Tibial nerve (tissue), 4 donors: ENCODE measurements around the gene MRPS7. TPM values are rescaled to one million over a fixed set of nuclear protein-coding genes. Genes with fewer than 3 reads are reported as not detected.

Experiments
- DNase-seq, 2 donors: peaks; one replicate each; pipeline ENCODE4 v3.0.0-alpha.2; 2019; ENCODE audit warnings: low spot score in 2 of 2
- H3K27ac ChIP-seq, 4 donors: fragments of 200-600 bp; sonication (generic) in 3 of 4; one replicate each; pipeline ENCODE4 v1.5.1; 2017 to 2019; ENCODE audit warnings: mild to moderate bottlenecking in 1 of 4
- H3K27me3 ChIP-seq, 2 donors: fragments of 200-600 bp; sonication (generic) in 1 of 2; one replicate each; pipeline versions ENCODE4 v1.5.1 to v1.6.0; 2017 to 2019
- H3K36me3 ChIP-seq, 3 donors: fragments of 200-600 bp; sonication (generic); one replicate each; pipeline ENCODE4 v1.5.1; 2018 to 2019
- H3K4me1 ChIP-seq, 4 donors: fragments of 200-600 bp; sonication (generic) in 3 of 4; one replicate each; pipeline ENCODE4 v1.5.1; 2017 to 2019
- H3K4me3 ChIP-seq, 4 donors: fragments of 200-600 bp; sonication (generic) in 3 of 4; one replicate each; pipeline ENCODE4 v1.5.1; 2017 to 2019; ENCODE audit warnings: mild to moderate bottlenecking in 1 of 4, moderate library complexity in 1 of 4
- H3K9me3 ChIP-seq, 4 donors: fragments of 200-600 bp; sonication (generic) in 3 of 4; one replicate each; pipeline ENCODE4 v1.5.1; 2017 to 2019
- CTCF ChIP-seq, 5 experiments: fragments of 200-600 bp in 3 of 5; fragments of 450-650 bp in 2 of 5; sonication (generic) in 3 of 5; IDR thresholded peaks; one replicate each; pipeline ENCODE4 v1.5.1; 2016 to 2019; ENCODE audit warnings: antibody characterized with exemption in 5 of 5, mild to moderate bottlenecking in 3 of 5, moderate library complexity in 2 of 5
- EP300 ChIP-seq, 2 donors: sonication (generic); formaldehyde crosslinking; IDR thresholded peaks; one replicate each; pipeline ENCODE4 v1.6.1; 2017; ENCODE audit warnings: antibody characterized with exemption in 2 of 2, mild to moderate bottlenecking in 1 of 2
- POLR2A ChIP-seq, 2 donors: fragments of 450-650 bp; IDR thresholded peaks; one replicate each; pipeline ENCODE4 v1.6.1; 2017; ENCODE audit warnings: antibody characterized with exemption in 2 of 2, mild to moderate bottlenecking in 2 of 2, moderate library complexity in 2 of 2
- WGBS, 2 donors: methylation state at CpG; one replicate each; pipeline ENCODE4 v1.1.5; 2018; 5-methylcytosine and 5-hydroxymethylcytosine counted together
- total RNA-seq, 4 donors: library from RNA; depleted of rRNA; stranded (reverse); fragments of >200 nt; gene quantifications; one replicate each; pipeline ENCODE4 v1.1.0, GENCODE V29; 2016

Gene MRPS7
- total RNA-seq, 4 donors from 2014 or later: 31.2 to 36.6 (median 33.6) TPM

DNA sequence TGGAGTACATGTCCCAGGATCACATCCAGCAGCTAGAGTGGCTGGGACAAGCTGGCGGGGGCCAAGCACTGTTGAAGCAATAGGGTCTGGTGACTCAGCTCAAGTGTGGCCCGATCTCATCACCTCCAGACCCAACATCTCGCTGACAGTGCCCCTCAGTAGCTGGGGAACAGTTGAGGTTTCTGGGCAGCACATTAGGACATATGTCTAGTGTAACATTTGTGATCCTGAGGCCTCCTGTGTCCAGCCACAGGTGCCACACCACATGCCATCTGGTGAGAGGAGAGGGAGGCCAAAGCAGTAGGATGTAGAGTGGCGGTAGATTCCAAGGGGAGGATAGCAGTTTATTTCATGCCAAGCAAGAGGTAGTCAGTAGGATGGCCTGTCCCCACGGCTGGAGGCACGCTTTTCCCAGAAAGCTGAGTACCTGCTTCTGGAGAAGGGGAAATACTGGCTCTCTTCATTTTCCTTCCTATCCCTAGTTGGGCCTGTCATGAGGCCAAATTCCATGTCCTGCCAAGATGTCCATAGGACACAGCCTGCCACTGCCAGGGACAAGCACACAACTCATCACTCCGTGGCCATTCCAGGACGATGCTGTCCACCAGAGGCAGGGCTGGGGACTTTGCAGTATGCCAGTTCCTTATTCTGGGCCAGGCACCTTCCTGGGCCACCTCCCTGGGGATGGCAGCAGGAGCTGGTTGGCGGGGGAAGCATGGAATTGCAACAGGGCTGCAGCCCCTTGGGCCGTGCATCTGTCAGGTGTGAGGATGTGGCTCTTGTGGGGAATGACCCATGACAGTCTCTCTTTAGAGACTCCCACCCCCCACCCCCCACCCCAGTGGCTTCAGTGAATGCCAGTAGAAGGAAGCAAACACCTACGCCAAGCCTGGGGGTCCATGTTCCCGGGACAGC is 24.3 kb upstream of the MRPS7 start:
- peaks cover 9 to 98% (median 56%) of the 10 kb centered on the region in 3 donors for H3K36me3 ChIP-seq
- H3K4me3 ChIP-seq: no peak overlapping the region
- TF ChIP-seq CTCF (IDR thresholded peaks at IDR 0.05) (no peak), POLR2A (IDR thresholded peaks at IDR 0.05) (no peak), EP300 (IDR thresholded peaks at IDR 0.05) (no peak)
- H3K27ac ChIP-seq: no peak overlapping the region
- H3K27me3 ChIP-seq: no peaks in the 10 kb centered on the region
- peaks cover 0 to 39% (median 8%) of the 10 kb centered on the region in 4 donors for H3K4me1 ChIP-seq
- no peak for DNase-seq
- H3K9me3 ChIP-seq: no peaks in the 10 kb centered on the region
- WGBS, 2 donors: 79 to 81% methylated on average over 10 to 12 of the region's 12 CpGs

DNA sequence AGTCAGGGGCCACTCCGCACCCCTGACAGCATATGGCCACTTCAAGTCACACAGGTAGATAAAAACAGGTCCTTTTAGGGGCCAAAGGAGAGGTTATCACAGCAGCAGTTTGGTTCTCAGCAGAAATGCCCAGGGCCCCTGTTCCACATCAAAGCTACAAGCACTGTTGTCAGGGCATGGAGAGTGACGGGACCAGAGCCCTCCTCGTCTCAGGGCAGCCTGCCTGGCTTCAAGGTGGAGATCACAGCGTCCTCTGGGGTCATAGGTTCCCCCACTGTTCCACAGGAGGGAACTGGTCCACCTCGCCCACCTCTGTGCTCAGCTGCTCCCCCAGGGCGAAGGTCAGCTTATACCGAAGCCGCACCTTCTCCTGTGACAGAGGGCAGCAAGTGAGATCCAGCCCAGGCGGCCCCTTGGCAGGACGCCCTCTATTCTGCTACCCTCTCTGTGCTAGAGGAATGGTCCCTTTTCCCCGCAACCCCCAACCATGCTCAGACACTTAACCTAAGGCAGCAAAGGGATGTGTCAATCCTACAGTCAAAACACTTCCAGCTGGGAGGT is 23.6 kb upstream of the MRPS7 start:
- H3K36me3 ChIP-seq: peaks cover 9 to 98% (median 49%) of the 10 kb centered on the region in 3 donors
- DNase-seq: no peak
- 77 to 86% methylated on average over 7 to 11 of the region's 11 CpGs for WGBS, 2 donors
- H3K27me3 ChIP-seq: no peaks in the 10 kb centered on the region
- no peaks in the 10 kb centered on the region for H3K9me3 ChIP-seq
- no peak overlapping the region for H3K4me3 ChIP-seq
- peaks cover 0 to 44% (median 8%) of the 10 kb centered on the region in 4 donors for H3K4me1 ChIP-seq
- no peak for TF ChIP-seq EP300 (IDR thresholded peaks at IDR 0.05)
- no peak for TF ChIP-seq POLR2A (IDR thresholded peaks at IDR 0.05)
- TF ChIP-seq CTCF (IDR thresholded peaks at IDR 0.05): no peak
- H3K27ac ChIP-seq: no peak overlapping the region

- Histone ChIP-seq H3K4me1 (peaks cover 0 to 44% (median 8%) of the 10 kb centered on the region in 4 donors), H3K36me3 (peaks cover 9 to 100% (median 49%) of the 10 kb centered on the region in 3 donors), H3K27ac (peak overlapping the region in 1 of 4 donors; percentile 69), H3K4me3 (no peak overlapping the region), H3K27me3 (no peaks in the 10 kb centered on the region), H3K9me3 (no peaks in the 10 kb centered on the region)
- 49 to 52% methylated on average over 13 of the region's 13 CpGs for WGBS, 2 donors
- DNase-seq: no peak
- TF ChIP-seq EP300 (IDR thresholded peaks at IDR 0.05) (no peak), CTCF (IDR thresholded peaks at IDR 0.05) (peak; percentile 75 to 81 (median 77))
Measured at GRCh38 chr17:75238684-75239191, 22.9 kb upstream of the MRPS7 start.

GRCh38 chr17:75239214-75239613 is 22.5 kb upstream of the MRPS7 start:
- H3K9me3 ChIP-seq: no peaks in the 10 kb centered on the region
- no peak for TF ChIP-seq EP300 (IDR thresholded peaks at IDR 0.05)
- no peak for TF ChIP-seq POLR2A (IDR thresholded peaks at IDR 0.05)
- no peak for TF ChIP-seq CTCF (IDR thresholded peaks at IDR 0.05)
- peak overlapping the region in 1 of 4 donors; percentile 69 for H3K27ac ChIP-seq
- peaks cover 0 to 44% (median 8%) of the 10 kb centered on the region in 4 donors for H3K4me1 ChIP-seq
- no peaks in the 10 kb centered on the region for H3K27me3 ChIP-seq
- no peak overlapping the region for H3K4me3 ChIP-seq
- no peak for DNase-seq
- WGBS, 2 donors: 70 to 83% methylated on average over 9 to 12 of the region's 12 CpGs
- peaks cover 9 to 100% (median 49%) of the 10 kb centered on the region in 3 donors for H3K36me3 ChIP-seq
